DLD1 (cell line): ENCODE measurements around the gene LGALS8.
"Not testable (repeated sequence)": the region's sequence is repeated elsewhere in the genome, so short reads cannot be mapped to it uniquely, and the experiment has no call there.

Source experiments
- in situ Hi-C: cut with HindIII; loops from 2 replicates; pipeline ENCODE4 v1.10.0; 2017; ENCODE audit warnings: low sequenced_read_pairs

LGALS8 gene

GRCh38 chr1:236580404-236580803 is 56.6 kb downstream of the LGALS8 start:
- in situ Hi-C loops, result not testable (repeated sequence)

GRCh38 chr1:236581528-236581927 is 57.7 kb downstream of the LGALS8 start:
- in situ Hi-C loops, result no loop called here

GRCh38 chr1:236589531-236589930 is 65.7 kb downstream of the LGALS8 start:
- in situ Hi-C loops, result no loop called here

GRCh38 chr1:236590553-236591150 is 66.9 kb downstream of the LGALS8 start:
- in situ Hi-C loops, result no loop called here

- in situ Hi-C loops, result loop anchor here (25.0 kb wide), 1 partner anchor 260 kb away; no protein-coding TSS in a partner anchor
Observed at GRCh38 chr1:236602171-236602570, 78.4 kb downstream of the LGALS8 start.
